Measurements from ENCODE around the gene ZNF879. TPM values are rescaled to one million over a fixed set of nuclear protein-coding genes. Genes with fewer than 3 reads are reported as not detected.

The ZNF879 gene
- total RNA-seq, 4 donors from 2014 or later: 1.6 to 6.7 (median 2.6) TPM

DNA sequence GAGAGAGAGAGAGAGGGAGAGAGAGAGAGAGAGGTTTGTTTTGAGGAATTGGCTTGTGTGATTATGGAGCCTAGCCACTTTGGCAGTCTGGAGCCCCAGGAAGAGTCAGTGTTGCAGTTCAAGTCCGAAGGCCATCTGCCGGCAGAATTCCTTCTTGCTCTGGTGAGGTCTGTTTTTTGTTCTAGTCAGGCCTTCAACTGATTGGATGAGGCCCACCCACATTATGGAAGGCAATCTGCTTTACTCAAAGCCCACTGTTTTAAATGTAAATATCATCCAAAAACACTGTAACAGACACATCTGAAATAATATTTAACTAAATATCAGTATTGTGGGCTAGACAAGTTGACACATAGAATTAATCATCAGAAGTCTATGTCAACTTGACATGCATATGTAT, 17.0 kb upstream of the ZNF879 start:
- no peak for DNase-seq (ENCODE audit: low spot score in 2 of 2)
- WGBS: 85% methylated on average over 2 of the region's 2 CpGs
- Histone ChIP-seq H3K27me3 (no peaks in the 10 kb centered on the region), H3K9me3 (peaks cover 4% of the 10 kb centered on the region), H3K36me3 (no peaks in the 10 kb centered on the region), H3K4me3 (no peak overlapping the region), H3K27ac (no peak overlapping the region), H3K4me1 (no peaks in the 10 kb centered on the region)
- TF ChIP-seq CTCF (IDR thresholded peaks at IDR 0.05) (no peak), POLR2A (IDR thresholded peaks at IDR 0.05) (no peak), POLR2AphosphoS5 (IDR thresholded peaks at IDR 0.05) (no peak)

DNA sequence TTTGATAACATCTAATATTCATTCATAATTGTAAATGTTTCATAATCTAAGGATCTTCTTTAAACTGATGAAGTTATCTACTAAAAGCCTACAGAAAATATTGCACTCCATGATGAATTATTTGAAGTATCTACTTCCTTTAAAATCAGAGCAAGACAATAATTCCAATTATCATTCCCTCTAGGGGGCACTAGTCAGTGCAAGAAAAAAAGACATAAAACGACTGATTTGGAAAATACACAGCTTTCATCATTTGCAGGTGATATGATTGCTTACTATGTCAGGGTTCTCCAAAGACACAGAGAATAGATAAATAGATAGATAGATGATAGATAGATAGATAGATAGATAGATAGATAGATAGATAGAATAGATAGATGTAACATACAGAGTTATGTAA, 14.9 kb upstream of the ZNF879 start:
- Histone ChIP-seq H3K4me3 (no peak overlapping the region), H3K9me3 (peaks cover 8% of the 10 kb centered on the region), H3K27ac (no peak overlapping the region), H3K27me3 (no peaks in the 10 kb centered on the region), H3K4me1 (no peaks in the 10 kb centered on the region), H3K36me3 (no peaks in the 10 kb centered on the region)
- 28% methylated on average over 1 of the region's 1 CpG for WGBS
- TF ChIP-seq POLR2A (IDR thresholded peaks at IDR 0.05): no peak
- no peak for TF ChIP-seq POLR2AphosphoS5 (IDR thresholded peaks at IDR 0.05)
- TF ChIP-seq CTCF (IDR thresholded peaks at IDR 0.05): no peak
- no peak for TF ChIP-seq EP300 (IDR thresholded peaks at IDR 0.05)
- DNase-seq (ENCODE audit: low spot score in 2 of 2): no peak

DNA sequence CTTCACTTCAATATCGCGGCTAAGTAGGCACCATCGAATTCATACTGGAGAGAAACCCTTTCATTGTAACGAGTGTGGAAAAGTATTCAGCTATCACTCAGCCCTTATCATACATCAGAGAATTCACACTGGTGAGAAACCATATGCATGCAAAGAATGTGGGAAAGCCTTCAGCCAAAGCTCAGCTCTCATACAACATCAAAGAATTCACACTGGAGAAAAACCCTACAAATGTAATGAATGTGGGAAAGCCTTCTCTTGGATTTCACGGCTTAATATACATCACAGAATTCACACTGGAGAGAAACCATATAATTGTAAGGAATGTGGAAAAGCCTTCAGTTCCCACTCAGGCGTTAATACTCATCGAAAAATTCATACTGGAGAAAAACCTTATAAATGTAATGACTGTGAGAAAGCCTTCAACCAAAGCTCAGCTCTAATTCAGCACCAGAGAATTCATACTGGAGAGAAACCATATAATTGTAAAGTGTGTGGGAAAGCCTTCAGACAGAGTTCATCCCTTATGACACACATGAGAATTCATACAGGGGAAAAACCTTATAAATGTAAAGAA, 9.5 kb downstream of the ZNF879 start:
- H3K27ac ChIP-seq: no peak overlapping the region
- H3K9me3 ChIP-seq: peaks cover 79% of the 10 kb centered on the region
- peaks cover 53% of the 10 kb centered on the region for H3K36me3 ChIP-seq
- DNase-seq (ENCODE audit: low spot score in 2 of 2): no peak
- H3K4me3 ChIP-seq: no peak overlapping the region
- no peaks in the 10 kb centered on the region for H3K4me1 ChIP-seq
- no peak for TF ChIP-seq CTCF (IDR thresholded peaks at IDR 0.05)
- TF ChIP-seq POLR2A (IDR thresholded peaks at IDR 0.05): no peak
- TF ChIP-seq EP300 (IDR thresholded peaks at IDR 0.05): no peak
- no peak for TF ChIP-seq POLR2AphosphoS5 (IDR thresholded peaks at IDR 0.05)
- no peaks in the 10 kb centered on the region for H3K27me3 ChIP-seq
- WGBS: 97% methylated on average over 7 of the region's 7 CpGs

DNA sequence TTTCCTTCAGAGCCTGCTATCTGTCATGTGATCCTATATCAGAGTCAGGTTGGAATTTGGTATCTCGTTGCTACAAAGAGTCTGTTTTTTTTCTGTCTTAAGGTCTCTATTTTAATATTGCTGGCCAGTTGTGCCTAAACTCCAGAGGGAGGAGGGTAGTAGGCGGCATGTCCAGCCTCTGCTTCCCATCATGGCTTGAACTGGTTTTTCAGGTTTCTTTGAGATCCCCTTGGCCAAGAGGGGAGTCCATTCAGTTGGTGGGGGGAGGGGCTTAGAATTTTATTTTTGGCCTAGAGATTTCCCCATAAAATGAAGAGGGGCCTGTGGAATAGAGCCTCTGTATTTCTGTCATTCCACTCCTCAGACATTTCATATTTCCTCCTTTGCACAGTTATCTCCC, 21.2 kb downstream of the ZNF879 start:
- no peaks in the 10 kb centered on the region for H3K4me1 ChIP-seq
- H3K9me3 ChIP-seq: peaks cover 24% of the 10 kb centered on the region
- H3K36me3 ChIP-seq: no peaks in the 10 kb centered on the region
- no peak overlapping the region for H3K4me3 ChIP-seq
- H3K27me3 ChIP-seq: no peaks in the 10 kb centered on the region
- TF ChIP-seq POLR2AphosphoS5 (IDR thresholded peaks at IDR 0.05): no peak
- no peak for TF ChIP-seq EP300 (IDR thresholded peaks at IDR 0.05)
- TF ChIP-seq POLR2A (IDR thresholded peaks at IDR 0.05): no peak
- TF ChIP-seq CTCF (IDR thresholded peaks at IDR 0.05): no peak
- DNase-seq (ENCODE audit: low spot score in 2 of 2): no peak
- H3K27ac ChIP-seq: no peak overlapping the region
- 62% methylated on average over 2 of the region's 2 CpGs for WGBS

- DNase-seq (ENCODE audit: low spot score in 2 of 2): no peak
- Histone ChIP-seq H3K4me1 (no peaks in the 10 kb centered on the region), H3K27ac (no peak overlapping the region), H3K27me3 (no peaks in the 10 kb centered on the region), H3K9me3 (peaks cover 12% of the 10 kb centered on the region), H3K36me3 (no peaks in the 10 kb centered on the region), H3K4me3 (no peak overlapping the region)
- whole genome bisulfite sequencing: 73% methylated on average over 9 of the region's 9 CpGs
- no peak for TF ChIP-seq CTCF (IDR thresholded peaks at IDR 0.05)
- TF ChIP-seq POLR2A (IDR thresholded peaks at IDR 0.05): no peak
- TF ChIP-seq EP300 (IDR thresholded peaks at IDR 0.05): no peak
- TF ChIP-seq POLR2AphosphoS5 (IDR thresholded peaks at IDR 0.05): no peak
Observed at GRCh38 chr5:179051784-179052183, 28.2 kb downstream of the ZNF879 start.
